BE2C (cell line): ENCODE results near the gene PHOX2B.

Experiments
- DNase-seq: peaks from one replicate; pipeline ENCODE4 v3.0.0-alpha.2; 2020
- H3K27me3 ChIP-seq: fragments of 250-450 bp; sonication (Bioruptor Pico); 2 replicates; pipeline ENCODE4 v1.5.1; 2020; ENCODE audit warnings: mild to moderate bottlenecking
- H3K36me3 ChIP-seq: fragments of 250-450 bp; sonication (Bioruptor Pico); 2 replicates; pipeline ENCODE4 v1.5.1; 2020; ENCODE audit warnings: mild to moderate bottlenecking
- H3K4me1 ChIP-seq: fragments of 250-450 bp; sonication (Bioruptor Pico); 2 replicates; pipeline ENCODE4 v1.5.1; 2020
- H3K4me3 ChIP-seq: 2 replicates; pipeline ENCODE4 v1.5.1; 2011; ENCODE audit warnings: low read depth, low read length
- H3K9me3 ChIP-seq: fragments of 250-450 bp; sonication (Bioruptor Pico); 2 replicates; pipeline ENCODE4 v1.5.1; 2020
- TF ChIP-seq, protein P1 (sequence below): IDR thresholded peaks from 2 replicates; pipeline ENCODE4 v1.5.1; 2012; ENCODE audit warnings: mild to moderate bottlenecking, low read depth, low read length

The PHOX2B gene

DNA sequence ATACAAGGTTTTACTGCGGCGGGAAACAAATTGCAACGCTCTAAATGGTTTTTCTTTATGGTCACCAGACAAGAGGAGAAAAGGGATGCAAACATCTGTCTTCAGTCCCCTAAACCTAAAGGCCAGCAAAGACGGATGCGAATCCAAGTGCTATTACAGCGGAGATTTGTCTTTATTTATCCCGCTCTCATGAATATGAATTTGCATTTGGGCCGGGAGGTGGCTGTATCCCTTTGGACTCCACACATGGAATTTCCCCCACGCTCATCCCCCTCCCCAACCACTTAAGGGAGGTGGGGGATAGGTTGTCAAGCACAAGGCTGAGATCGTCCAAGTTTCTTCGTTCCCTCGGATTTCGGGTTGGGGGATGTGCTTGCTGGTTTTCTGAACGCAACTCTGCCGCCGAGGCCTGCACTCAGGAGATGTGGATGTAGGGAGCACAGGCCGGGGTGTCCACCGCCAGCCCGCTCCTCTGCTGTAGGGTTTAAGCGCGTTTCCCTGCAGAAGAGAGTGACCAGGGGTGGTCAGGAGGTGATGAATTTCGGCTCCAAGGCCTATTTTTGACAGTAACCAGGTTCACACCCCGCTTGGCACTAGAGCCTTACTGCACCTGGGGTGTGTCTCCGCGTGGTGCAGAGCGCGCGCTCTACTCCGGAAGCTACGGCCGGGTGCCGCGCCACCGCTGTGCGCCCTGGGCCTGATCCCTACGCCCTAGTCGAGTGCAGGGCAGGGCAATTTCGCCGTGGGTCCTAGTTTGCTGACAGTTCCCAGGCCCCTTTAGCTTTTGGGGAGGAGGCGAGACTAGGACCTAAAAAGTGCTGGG lies 2.3 kb upstream of the PHOX2B start:
- TF ChIP-seq, protein P1, sequence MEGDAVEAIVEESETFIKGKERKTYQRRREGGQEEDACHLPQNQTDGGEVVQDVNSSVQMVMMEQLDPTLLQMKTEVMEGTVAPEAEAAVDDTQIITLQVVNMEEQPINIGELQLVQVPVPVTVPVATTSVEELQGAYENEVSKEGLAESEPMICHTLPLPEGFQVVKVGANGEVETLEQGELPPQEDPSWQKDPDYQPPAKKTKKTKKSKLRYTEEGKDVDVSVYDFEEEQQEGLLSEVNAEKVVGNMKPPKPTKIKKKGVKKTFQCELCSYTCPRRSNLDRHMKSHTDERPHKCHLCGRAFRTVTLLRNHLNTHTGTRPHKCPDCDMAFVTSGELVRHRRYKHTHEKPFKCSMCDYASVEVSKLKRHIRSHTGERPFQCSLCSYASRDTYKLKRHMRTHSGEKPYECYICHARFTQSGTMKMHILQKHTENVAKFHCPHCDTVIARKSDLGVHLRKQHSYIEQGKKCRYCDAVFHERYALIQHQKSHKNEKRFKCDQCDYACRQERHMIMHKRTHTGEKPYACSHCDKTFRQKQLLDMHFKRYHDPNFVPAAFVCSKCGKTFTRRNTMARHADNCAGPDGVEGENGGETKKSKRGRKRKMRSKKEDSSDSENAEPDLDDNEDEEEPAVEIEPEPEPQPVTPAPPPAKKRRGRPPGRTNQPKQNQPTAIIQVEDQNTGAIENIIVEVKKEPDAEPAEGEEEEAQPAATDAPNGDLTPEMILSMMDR = 0 out of 2 replicates have a peak, but pooled peaks have one; percentile 9
- no peaks in the 10 kb centered on the region for H3K9me3 ChIP-seq
- H3K36me3 ChIP-seq = peaks cover 17% of the 10 kb centered on the region
- H3K27me3 ChIP-seq = no peaks in the 10 kb centered on the region
- H3K4me1 ChIP-seq = peaks cover 34% of the 10 kb centered on the region
- DNase-seq = peak; percentile 67
- peak overlapping the region; percentile 72 for H3K4me3 ChIP-seq

DNA sequence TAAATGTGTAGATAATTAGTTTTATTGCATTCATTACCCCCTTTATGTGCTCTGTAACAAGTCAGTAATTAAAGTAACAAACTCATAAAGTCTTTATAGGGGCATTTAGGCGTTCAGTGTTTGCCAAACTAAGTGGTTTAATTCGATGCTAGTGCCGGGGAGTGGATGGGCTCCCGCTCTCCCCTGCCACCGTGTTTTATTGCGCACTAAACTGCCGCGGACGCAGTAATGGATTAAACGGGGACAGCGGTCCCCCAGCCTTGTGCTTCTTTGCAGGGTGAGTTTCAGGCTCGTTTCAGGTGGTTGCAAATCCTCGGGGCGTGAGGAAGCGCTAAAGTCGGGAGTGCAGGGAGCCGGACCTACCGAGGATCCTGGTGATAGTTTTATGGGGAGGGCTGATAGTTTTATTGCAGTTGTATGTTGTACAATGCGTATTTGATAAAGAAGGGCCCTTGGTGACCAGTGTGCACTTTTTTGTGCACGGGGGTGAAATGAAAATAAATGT lies 1.6 kb upstream of the PHOX2B start:
- H3K9me3 ChIP-seq = no peaks in the 10 kb centered on the region
- H3K36me3 ChIP-seq = peaks cover 22% of the 10 kb centered on the region
- H3K27me3 ChIP-seq = no peaks in the 10 kb centered on the region
- H3K4me1 ChIP-seq = peaks cover 28% of the 10 kb centered on the region
- peak; percentile 14 for DNase-seq
- TF ChIP-seq, protein P1 = no peak
- H3K4me3 ChIP-seq = peak overlapping the region; percentile 72

DNA sequence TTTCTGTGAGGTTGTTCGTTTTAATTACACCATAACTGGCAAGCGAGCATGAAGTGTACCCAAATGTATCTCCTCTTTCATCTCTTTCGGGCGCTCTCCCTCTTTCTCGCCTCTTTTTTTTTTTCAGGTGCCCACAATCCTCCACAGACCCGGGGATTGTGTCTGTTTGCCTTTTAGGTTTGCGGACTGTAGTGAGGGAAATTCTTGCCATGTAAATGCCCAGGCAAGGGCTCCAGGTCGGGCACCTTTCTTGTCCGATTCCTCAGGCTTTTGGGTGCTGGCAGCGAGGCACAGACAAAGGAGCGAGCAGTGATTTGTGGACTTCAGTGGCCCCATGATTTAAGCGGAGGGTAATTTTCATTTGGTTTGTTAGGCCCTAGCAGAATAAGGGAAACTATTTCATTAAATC lies 1.1 kb upstream of the PHOX2B start:
- H3K36me3 ChIP-seq = peaks cover 27% of the 10 kb centered on the region
- no peaks in the 10 kb centered on the region for H3K9me3 ChIP-seq
- no peaks in the 10 kb centered on the region for H3K27me3 ChIP-seq
- no peak for DNase-seq
- TF ChIP-seq, protein P1 = no peak
- H3K4me1 ChIP-seq = peaks cover 23% of the 10 kb centered on the region
- H3K4me3 ChIP-seq = peak overlapping the region; percentile 72

DNA sequence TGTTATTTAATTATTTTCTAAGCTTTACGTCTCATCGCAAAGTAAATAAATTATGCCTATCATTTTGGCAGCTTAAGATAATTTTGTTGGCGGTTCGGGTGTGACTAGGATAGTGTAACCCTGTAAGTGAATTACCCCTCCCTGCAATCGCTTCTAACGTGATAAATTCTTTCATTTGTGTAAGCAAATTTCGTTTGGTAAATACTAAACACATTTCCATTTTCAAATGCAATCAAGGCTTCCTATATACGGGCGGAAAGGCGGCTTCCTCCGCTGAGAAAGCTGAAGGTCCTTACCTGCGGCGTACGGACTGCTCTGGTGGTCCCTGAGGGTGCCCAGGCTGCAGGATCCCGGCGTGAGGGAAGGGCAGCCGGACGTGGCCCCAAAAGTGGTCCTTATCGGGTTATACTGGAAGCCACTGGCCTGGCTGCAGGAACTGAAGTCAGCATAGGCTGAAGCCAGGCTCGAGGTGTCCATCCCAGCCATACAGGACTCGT lies 403 bp downstream of the PHOX2B start:
- H3K36me3 ChIP-seq = peaks cover 40% of the 10 kb centered on the region
- no peaks in the 10 kb centered on the region for H3K27me3 ChIP-seq
- TF ChIP-seq, protein P1 = no peak
- no peaks in the 10 kb centered on the region for H3K9me3 ChIP-seq
- H3K4me3 ChIP-seq = peak overlapping the region; percentile 72
- peak; percentile 48 for DNase-seq
- H3K4me1 ChIP-seq = peaks cover 9% of the 10 kb centered on the region

DNA sequence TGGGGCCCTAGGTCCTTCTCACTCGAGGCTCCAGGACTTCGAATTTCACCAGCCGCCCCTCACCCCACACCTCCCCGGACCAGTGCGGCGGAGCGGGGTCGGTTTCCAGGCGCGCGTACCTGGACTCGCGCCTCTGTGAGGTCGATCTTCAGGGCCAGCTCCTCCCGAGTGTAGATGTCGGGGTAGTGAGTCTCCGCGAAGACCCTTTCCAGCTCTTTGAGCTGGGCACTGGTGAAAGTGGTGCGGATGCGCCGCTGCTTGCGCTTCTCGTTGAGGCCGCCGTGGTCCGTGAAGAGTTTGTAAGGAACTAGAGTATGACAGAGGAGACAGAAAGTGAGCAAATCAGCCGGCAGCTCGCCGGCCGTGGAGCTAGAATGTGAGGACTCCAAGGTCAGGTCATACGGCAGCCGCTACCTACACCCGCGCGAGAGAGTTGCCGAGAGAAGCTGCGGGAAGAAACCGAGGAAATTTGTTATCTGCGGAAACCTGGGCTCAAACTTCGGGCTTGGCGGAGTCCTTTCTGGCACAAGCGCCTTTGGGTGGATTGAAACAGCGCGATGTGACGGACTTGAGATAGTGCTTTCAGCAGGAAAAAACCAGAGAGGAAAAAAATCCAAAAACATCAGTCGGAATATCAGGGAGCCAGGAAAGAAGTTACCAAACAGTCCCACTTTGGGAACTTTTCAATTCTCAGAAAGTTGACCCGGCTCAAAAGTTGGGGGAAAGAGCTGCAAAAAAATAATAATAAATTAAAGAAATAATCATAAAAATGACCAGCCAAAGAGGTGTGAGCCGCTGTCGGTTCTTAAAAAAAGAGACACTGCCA lies 1.1 kb downstream of the PHOX2B start:
- H3K4me3 ChIP-seq = peak overlapping the region; percentile 72
- H3K9me3 ChIP-seq = no peaks in the 10 kb centered on the region
- peaks cover 2% of the 10 kb centered on the region; the same call in 1 of the 2 replicates for H3K4me1 ChIP-seq
- TF ChIP-seq, protein P1 = no peak
- DNase-seq = no peak
- peaks cover 45% of the 10 kb centered on the region for H3K36me3 ChIP-seq
- no peaks in the 10 kb centered on the region for H3K27me3 ChIP-seq
